ENCODE measurements around the gene TGFBR2.
"Not testable (repeated sequence)": the region's sequence is repeated elsewhere in the genome, so short reads cannot be mapped to it uniquely, and the experiment has no call there.

The TGFBR2 gene

DNA sequence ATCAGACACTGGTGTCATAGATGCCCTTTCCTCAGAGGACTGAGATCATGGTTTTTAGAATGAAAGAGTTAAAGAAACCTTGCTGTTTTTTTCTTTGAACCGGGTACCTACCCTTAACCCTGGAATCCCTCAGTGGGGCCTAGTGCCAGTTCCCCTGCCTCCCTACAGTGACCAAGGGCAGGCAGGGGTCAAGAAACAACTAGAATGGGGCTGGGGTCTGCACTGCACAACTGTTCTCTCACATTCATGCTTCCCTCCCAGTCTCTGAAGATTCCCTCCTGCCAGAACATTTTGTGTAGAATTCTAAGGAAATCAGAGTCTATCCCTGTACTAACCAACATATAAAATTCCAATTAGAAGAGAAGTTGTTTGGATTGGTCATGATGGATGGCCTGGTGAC is 47.9 kb downstream of the TGFBR2 start:
- FAIRE-seq (no peak), DNase-seq (ENCODE audit: insufficient read length, low spot score) (no peak)

DNA sequence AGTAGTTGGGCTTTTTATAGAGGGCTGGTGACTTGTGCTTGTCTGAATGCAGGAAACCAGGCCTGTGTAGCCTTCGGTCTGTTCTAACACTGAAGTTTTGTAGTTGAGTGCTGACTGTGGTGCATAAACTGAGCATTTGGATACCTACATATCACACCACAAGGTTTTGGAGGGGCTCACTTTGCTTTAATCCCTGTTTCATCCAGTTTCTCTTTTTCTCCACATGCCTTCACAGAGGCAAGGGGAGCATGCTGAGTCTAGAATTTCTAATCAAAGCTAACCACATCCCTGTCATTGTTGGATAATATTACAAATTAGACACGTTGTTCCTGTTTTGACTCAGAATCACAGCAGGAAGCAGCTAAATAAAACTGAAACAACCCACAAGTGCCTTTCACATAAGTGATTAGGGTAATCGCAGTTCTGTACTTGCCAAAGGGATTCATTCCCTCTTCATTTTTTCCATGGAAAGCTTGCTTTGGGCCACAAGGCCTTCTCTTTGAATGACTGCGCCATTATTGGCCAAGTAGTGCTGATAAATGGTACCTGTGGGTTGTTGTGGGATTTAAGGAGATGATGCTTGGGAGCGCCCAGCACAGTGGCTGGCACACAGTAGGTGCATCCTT is 48.9 kb downstream of the TGFBR2 start:
- FAIRE-seq, result no peak
- DNase-seq (ENCODE audit: insufficient read length, low spot score), result no peak

DNA sequence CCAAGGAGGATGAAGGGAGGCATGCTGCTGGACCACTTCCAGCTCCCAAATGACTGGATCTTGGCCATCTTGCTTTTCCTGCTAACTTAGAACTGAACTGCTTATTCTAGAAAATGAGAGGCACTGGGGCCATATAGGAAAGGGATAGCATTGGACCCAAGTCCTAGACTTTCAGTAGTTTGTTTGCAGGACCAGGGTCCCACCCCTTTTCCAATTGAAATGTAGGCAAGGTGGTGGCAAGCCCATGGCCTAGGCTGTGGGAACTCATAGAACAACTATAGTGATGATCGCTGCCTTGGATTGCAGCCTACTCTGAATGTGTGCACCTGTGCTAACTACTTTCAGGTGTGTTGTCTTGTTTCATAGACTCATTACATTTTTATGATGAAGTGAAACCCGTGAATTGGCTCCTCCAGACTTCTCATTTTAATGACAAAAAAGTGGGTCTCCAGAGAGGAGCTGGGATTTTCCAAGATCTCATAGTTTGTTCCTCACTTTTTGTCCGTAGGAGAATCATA is 50.3 kb downstream of the TGFBR2 start:
- DNase-seq (ENCODE audit: insufficient read length, low spot score) (no peak), FAIRE-seq (no peak)

DNA sequence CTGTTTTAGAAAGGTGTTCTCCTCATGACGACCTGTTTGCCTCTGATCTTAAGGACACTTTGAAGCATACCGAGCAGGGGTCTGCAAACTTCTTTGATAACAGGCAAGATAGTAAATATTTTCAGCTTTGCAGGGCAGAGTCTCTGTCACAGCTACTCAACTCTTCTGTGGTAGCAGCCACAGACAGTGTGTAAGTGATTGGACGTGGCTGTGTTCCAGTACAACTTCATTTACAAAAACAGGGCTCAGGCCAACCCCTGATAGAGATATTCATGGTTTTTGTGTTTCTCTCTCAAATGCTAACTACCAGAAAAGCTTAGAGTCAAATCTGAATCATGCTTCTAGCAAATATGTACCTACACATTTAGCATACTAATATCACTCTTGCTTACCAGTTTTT is 51.5 kb downstream of the TGFBR2 start:
- DNase-seq (ENCODE audit: insufficient read length, low spot score) (no peak), FAIRE-seq (no peak)

DNA sequence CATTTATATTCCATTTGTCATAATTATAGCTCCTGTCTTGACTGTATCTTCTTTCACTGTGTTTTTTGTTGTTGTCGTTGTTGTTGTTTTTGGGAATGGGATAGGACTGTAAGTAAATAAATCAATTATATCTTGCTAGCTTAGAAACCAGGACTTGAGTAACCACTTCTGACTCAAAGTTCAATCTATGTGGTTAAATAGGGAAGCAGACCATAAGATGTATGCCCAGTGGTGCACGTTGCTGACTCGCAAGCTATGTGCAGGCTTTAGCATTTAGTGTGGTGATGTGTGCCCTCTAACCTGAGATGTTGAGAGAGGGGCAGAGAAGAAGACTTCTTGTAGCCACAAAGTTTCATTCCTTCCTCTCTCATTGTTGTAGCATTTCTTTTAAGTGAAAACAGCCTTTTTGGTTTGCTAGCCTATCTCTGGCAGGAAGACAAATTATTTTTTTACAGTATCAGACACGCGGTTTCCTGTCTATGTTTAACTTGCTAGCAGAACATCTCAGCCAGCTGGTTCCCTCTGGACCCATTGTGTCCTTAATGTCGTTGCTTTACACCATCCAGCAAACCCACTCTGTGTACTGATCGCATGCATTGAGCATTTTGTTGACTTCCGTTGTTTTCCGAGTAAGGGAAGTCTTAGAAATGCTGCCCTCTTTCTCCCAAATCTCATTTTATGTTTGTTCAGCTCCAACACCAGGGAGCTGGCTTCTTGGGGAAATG is 52.1 kb downstream of the TGFBR2 start:
- DNase-seq (ENCODE audit: insufficient read length, low spot score) (peak; percentile 9), FAIRE-seq (peak; percentile 73)

DNA sequence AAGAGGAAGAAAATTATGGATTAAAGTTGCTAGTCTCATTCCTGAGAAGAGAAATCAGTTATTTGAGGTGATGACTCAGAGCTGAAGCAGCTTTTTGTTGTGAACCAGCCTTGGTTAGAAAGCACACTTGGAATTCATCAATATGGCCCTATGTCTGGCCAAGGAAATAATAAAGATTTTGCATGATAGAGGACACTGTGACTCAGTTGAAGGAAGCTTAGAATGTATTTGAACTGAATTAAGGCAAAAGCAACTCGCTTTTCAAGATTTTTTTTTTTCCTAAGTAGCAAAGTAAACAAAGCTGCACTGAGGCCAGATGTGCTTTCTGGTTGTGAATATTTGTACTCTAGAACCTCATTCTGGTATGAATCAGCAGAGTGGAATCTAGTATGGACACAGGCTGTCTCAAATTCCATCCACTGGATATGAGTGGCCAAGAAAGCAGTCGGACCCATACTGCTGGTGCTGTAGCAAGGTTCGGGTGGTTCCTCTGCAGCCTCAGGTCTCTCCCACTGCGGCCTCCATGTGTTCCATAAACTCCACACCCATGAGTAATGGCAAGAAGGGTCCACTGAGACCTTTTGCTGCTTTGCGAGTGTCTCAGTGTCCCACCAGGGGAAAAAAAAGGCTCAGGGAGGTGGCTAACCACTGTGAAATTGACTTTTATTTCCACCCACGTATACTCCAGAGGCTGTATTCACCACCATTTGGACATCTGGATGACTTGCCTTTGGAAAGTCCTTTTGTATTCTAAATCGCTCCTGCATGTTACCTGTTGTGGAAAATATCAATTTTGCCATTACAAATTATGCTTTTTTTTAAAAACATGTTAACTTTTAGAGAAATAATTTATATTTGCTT is 53.1 kb downstream of the TGFBR2 start:
- FAIRE-seq, result no peak
- DNase-seq (ENCODE audit: insufficient read length, low spot score), result no peak

DNA sequence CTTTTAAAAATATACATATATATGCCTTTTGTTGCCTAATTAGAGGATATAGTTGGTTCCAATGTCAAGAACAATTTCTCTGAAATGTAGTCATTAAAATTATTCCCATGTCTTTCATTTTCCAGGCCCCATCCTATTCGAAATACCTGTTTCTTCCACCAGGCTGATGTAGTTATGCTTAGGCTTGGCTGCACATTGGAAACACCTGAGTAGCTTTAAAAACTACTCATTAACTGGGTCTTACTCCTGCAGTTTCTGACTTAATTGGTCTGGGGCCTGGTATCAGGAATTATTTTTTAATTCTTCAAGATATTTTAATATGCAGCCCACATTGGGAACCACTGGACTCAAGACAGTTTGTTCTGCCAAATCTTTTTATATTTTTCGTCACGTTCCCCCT is 53.7 kb downstream of the TGFBR2 start:
- FAIRE-seq, result no peak
- no peak for DNase-seq (ENCODE audit: insufficient read length, low spot score)

DNA sequence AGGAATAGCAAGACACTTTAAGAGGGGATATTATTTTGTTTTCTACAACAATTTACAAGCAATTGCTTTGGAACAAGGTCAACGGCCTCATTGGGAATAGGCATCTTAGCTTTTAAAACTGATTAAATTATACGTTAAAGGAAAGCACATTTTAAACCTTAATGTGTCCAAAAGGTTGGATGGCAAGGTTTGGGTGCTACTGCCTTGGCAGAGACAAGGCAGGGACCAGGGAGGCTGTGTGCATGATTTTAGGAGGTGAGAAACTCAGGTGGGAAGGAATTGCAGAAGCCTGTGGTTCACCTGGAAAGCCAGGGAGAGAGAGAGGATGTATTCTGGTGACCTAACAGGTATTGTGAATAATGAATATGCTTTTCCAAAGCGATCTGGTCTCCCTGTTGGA is 54.3 kb downstream of the TGFBR2 start:
- no peak for FAIRE-seq
- DNase-seq (ENCODE audit: insufficient read length, low spot score), result no peak

DNA sequence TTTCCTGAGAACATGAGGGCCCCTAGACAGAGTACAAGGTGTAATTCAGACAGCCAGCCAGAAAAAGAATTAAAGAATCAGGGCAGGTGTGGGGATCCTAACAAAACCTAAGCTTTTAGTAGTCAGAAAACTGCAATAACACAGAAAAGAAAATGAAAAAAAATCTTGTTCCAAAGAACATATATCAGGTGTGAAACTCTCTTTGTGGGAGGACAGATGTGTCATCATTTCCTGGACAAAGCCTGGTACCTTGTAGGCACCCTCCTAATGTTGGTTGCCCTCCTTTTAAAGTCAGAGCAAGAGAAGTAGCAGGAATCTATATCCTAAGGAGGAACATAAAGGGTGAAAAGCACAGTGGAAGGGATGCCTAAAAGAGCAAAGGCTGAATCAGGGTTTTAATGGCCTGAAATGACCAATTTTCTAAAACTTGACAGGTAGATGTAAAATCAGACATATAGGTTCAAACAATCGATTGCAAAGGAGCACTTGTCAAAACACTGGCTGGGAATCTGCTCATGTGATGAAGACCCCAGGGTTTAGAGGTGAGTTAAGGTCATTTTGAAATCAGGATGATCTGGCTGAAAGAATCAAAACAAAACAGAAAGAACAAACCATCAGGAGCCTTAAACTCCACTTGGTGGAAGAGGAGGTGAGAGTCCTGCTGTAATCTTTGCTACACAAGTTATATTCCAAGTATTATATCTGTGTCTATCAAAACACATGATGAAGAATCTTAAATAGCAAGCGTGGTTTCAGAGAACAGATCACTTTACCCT is 54.9 kb downstream of the TGFBR2 start:
- DNase-seq (ENCODE audit: insufficient read length, low spot score) (no peak), FAIRE-seq (no peak)

DNA sequence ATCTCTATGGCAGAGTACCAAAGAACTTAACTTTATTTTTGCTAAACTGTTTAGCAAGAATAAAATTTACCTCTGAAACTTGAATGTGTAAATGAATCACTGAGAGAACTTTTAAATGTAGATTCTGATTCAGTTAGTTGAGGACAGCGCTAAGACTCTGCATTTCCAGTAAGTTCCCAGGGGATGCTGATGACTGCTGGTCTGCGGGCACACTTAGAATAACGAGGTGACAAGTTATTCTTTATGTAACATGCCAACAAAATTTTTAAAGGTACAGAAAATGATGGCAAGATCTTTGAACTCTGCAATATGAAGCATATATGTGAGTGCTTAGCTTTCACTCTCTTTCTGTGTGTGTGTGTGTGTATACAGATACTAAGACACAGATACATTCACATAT is 56.4 kb downstream of the TGFBR2 start:
- DNase-seq (ENCODE audit: insufficient read length, low spot score), result no peak
- FAIRE-seq, result no peak

DNA sequence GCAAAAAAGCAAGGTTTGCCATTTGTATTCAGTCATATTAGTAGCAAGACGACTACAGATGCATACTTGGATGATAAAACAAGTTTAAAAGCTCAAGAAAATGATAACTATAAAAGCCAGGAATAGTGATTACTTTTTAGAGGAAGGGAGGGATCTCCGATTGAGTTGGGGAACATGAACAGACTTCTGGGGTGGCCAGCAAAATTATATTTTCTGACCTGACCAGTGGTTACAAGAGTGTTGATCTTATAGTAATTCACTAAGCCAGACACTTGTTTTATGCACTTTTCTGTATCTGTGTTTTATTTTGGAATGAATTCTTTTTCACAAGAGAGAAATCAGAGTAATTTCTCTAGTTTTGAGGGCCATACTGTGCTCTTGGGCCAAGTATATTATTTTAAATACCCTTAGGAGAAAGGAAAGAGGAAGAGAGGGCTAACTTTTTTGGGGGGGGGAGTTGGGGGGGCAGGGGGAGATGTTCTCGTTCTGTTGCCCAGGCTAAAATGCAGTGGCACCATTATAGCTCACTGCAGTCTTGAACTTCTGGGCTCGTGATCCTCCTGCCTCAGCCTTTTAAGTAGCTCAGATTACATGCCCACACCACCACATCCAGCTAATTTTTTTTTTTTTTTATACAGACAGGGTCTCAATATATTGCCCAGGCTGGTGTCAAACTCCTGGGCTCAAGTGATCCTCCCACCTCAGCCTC is 57.3 kb downstream of the TGFBR2 start:
- FAIRE-seq, result no peak
- no peak for DNase-seq (ENCODE audit: insufficient read length, low spot score)

DNA sequence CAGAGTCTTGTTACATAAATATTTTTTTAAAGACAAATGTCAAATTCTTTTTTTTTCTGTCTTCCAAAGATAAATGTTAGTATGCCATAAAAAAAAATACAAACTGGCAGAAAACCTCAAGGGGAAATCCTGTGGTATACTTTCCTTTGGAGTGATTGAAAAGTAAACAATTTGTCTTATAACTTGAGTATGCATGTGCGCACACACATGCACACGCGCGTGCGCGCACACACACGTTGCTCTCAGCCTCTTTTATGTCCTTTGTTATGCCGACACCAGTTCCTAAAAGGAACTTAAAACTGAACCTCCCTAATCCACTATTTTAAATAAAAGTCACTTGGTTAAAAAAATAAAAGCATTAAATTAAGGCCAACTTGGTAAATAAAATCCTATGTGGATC is 58.1 kb downstream of the TGFBR2 start:
- no peak for DNase-seq (ENCODE audit: insufficient read length, low spot score)
- no peak for FAIRE-seq

DNA sequence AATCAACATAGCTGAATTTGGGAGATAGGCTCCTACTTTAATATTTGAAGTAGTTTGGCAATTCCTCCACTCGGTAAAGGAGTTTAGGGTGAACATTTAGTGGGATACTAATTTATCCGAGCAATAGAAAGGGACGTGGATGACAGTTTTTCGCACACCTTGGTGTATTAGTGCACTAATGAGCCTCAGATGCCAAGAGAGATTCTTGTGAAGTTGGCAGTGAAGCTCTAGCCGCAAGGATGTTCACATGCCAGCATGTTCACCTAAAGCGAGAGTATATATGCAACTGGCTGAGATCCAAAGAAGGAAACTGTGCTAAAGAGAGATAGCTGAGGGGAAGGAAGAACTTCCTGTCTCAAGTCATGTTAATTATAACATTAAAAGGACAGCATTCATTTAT is 58.5 kb downstream of the TGFBR2 start:
- DNase-seq (ENCODE audit: insufficient read length, low spot score), result no peak
- no peak for FAIRE-seq

DNA sequence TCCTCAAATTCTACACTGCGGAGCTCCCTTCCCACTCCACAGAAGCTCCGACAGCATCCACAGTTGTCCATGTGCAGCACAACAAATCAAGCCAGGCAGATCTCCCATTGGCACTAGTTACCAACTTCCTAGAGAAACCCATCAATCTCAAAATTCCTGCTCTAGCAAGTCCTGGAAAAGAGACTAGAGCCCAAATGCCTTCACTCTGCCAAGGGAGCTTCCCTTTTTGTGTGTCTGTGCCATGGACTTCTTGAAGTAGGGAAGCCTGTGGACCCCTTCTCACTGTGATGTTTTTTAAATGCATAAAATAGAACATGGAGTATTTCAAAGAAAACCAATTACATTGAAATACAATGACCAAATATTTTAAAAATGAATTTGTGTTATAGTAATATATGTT is 59.1 kb downstream of the TGFBR2 start:
- no peak for FAIRE-seq
- DNase-seq (ENCODE audit: insufficient read length, low spot score), result no peak

DNA sequence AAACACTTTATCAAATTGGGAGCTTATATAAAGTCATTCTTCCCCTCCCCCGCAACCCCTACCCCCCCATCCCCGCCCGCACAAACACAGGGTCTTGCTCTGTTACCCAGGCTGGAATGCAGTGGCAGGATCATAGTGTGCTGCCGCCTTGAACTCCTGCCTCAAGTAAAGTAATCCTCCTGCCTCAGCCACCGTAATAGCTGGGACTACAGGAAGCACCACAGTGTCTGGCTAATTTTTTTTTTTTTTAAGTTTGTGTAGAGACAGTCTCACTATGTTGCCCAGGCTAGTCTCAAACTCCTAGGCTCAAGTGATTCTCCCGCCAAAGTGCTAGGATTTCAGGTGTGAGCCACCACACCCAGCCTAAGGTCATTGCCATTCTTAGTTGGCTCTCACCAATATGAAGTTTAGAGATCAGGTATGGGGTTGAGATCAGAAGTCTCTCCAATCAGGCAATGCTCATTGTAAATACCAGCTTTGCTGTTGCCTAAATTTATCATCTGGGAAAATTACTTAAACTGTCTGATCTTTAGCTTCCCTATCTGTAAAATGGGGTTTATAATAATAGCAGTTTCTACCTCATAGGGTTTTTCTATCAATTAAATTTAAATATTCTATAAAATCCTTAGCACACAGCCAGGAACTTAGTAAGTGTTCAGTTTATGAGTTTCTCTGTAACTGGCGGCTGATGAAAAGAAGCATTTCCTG is 60.3 kb downstream of the TGFBR2 start:
- DNase-seq (ENCODE audit: insufficient read length, low spot score) (no peak), FAIRE-seq (no peak)

DNA sequence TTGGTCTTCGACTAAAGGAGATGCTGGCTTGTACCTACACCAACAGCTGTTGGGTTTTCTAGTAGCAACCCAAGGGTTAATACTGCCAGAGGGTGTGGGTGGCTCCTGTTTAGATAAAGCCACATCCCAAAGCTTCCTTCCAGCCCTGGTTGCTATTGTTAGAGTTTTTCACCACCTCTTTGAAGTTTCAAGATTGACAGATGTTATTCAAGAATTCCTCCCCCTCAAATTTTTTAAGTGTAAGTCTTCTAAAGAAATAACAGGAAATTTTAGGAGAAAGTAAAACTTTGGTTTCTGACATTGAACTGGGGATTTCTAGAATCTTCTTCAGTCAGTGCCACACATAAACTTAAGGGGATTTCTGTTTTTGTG is 60.9 kb downstream of the TGFBR2 start:
- FAIRE-seq (no peak), DNase-seq (ENCODE audit: insufficient read length, low spot score) (no peak)

DNA sequence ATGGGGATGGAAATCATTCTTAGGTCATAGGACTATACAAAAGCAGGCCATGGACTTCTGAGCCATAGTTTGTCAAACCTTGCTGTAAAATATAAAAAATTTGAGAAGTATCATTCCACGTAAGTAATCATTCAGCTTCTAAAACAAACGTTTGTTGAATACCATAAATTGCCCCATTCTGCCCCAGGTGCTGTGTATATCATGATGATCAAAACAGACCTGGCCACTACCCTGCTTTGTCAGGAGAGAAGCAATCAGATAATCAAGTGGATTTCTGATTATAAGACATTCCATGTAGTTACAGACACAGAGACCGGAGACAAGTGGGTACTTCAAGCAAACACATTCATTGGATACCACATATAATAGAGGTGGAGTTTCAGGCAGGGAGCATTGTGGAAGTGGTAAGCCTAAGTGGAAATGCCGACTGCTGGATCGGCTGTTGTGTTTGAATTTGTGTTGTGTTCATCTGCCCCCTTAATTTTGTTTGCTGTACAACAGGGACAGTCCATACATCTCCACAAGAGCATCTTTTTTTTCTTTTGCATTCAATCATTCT is 61.7 kb downstream of the TGFBR2 start:
- FAIRE-seq (no peak), DNase-seq (ENCODE audit: insufficient read length, low spot score) (no peak)

DNA sequence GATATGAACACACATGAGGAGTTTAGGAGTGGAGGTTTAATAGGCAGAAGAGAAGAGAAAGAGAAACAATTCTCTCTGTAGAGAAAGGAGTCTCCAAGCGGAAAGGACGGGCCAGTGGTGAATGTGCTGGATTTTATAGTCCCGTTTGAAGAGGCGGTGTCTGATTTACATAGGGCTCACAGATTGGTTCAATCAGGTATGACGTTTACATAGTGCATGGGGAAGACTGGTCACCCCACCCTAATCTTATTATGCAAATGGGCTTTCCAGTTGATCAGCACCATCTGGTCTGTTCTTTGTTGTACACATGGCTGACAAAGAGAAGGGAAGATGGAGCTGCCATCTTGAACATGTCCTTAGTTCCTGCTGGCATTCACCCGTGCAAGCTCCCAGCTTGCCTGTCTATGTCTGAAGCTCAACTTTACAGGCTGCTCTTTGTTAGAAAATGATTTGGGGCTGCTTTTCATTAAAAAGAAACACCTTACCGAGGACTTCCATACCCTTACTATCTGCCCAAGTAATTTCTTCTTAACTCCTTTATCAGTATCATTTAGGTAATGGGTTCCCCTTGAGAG is 63.0 kb downstream of the TGFBR2 start:
- not testable (repeated sequence) for DNase-seq (ENCODE audit: insufficient read length, low spot score); FAIRE-seq

DNA sequence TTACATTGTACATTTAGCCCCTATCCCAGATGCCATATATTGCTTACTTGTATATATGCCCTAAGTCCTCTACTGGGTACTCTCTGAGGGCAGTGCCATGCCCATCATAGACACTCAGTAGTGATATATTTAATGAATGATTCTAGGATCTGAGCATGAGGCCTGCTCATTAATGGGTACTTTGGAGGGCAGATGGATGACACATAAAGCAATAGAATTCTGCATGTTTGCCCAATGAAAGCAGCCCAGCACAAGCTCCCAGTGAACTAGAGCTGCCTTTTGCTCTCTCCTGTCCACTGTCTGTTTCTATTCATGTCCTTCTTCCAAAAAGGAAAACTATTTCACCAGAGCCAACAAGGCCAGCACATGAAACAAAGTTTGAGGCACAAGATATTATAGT is 63.9 kb downstream of the TGFBR2 start:
- no peak for FAIRE-seq

More for the DNA sequence above, 63.9 kb downstream of the TGFBR2 start:
- DNase-seq (ENCODE audit: insufficient read length, low spot score), result no peak

Data from GM19239 (cell line).